HPDE6-E6E7 (cell line): ENCODE data around the gene NFIB.

Experiments
- DNase-seq: peaks from one replicate; pipeline ENCODE4 v3.0.0; 2011; ENCODE audit warnings: missing footprints; ENCODE audit errors: extremely low spot score

The NFIB gene

GRCh38 chr9:14186096-14186495 lies 127.8 kb downstream of the NFIB start:
- no peak for DNase-seq

- no peak for DNase-seq
Measured at GRCh38 chr9:14185016-14185415, 128.9 kb downstream of the NFIB start.

- no peak for DNase-seq
Measured at GRCh38 chr9:14183001-14183400, 130.9 kb downstream of the NFIB start.

GRCh38 chr9:14180960-14181537 lies 132.9 kb downstream of the NFIB start:
- no peak for DNase-seq

- DNase-seq, result no peak
Measured at GRCh38 chr9:14180093-14180959, 133.6 kb downstream of the NFIB start.

- no peak for DNase-seq
Measured at GRCh38 chr9:14179449-14179848, 134.5 kb downstream of the NFIB start.

GRCh38 chr9:14175778-14176177 lies 138.2 kb downstream of the NFIB start:
- no peak for DNase-seq

- no peak for DNase-seq
Measured at GRCh38 chr9:14173713-14174112, 140.2 kb downstream of the NFIB start.

GRCh38 chr9:14170973-14171596 lies 142.9 kb downstream of the NFIB start:
- peak; percentile 27 for DNase-seq

GRCh38 chr9:14170392-14170931 lies 143.5 kb downstream of the NFIB start:
- no peak for DNase-seq

- no peak for DNase-seq
Measured at GRCh38 chr9:14168381-14168780, 145.6 kb downstream of the NFIB start.

GRCh38 chr9:14165376-14166035 lies 148.4 kb downstream of the NFIB start:
- DNase-seq, result no peak

- no peak for DNase-seq
Measured at GRCh38 chr9:14164908-14165307, 149.0 kb downstream of the NFIB start.

- no peak for DNase-seq
Measured at GRCh38 chr9:14159440-14160216, 154.3 kb downstream of the NFIB start.

- DNase-seq, result no peak
Measured at GRCh38 chr9:14158916-14159315, 155.0 kb downstream of the NFIB start.

- no peak for DNase-seq
Measured at GRCh38 chr9:14158136-14158813, 155.7 kb downstream of the NFIB start.

- DNase-seq, result no peak
Measured at GRCh38 chr9:14157191-14157590, 156.8 kb downstream of the NFIB start.

GRCh38 chr9:14156046-14156445 lies 157.9 kb downstream of the NFIB start:
- DNase-seq, result no peak

GRCh38 chr9:14155237-14155636 lies 158.7 kb downstream of the NFIB start:
- DNase-seq, result no peak

- DNase-seq, result no peak
Measured at GRCh38 chr9:14153310-14153720, 160.6 kb downstream of the NFIB start.

- no peak for DNase-seq
Measured at GRCh38 chr9:14151451-14151850, 162.5 kb downstream of the NFIB start.
